H1 (cell line): Measurements from ENCODE around the gene SNORC. TPM values are rescaled to one million over a fixed set of nuclear protein-coding genes. Genes with fewer than 3 reads are reported as not detected.

Experiments used
- CTCF ChIA-PET: fragments of 300-600 bp; sonication (Branson Sonifier 250); formaldehyde crosslinking; loops from one replicate; lab custom pipeline; 2021; ENCODE audit not compliant: partially characterized antibody; lab: Charles Lee
- POLR2A ChIA-PET: fragments of 300-600 bp; sonication (Branson Sonifier 250); formaldehyde crosslinking; loops from one replicate; lab custom pipeline; 2021; ENCODE audit warnings: inconsistent platforms; ENCODE audit not compliant: partially characterized antibody; lab: Charles Lee
- DNase-seq, 2 experiments: peaks; one replicate each; pipeline versions ENCODE4 v3.0.0 to v3.0.0-alpha.2; 2010 to 2022; ENCODE audit warnings: low spot score in 2 of 2, low read depth in 1 of 2, mixed read lengths in 1 of 2
- FAIRE-seq: peaks from 2 replicates; lab custom pipeline; 2011; peaks lifted over from hg19 to GRCh38; lab: Jason Lieb, UNC
- H2AFZ ChIP-seq: 2 replicates; pipeline ENCODE4 v1.8.1; 2012; ENCODE audit warnings: low read length, inconsistent platforms
- H2AK5ac ChIP-seq: 2 replicates; pipeline ENCODE4 v1.6.1; 2013; ENCODE audit warnings: low read depth, low read length
- H2BK120ac ChIP-seq: replicated peaks from 2 replicates; pipeline ENCODE3; 2013; ENCODE audit warnings: low read depth, low read length, inconsistent platforms
- H2BK12ac ChIP-seq: 2 replicates; pipeline ENCODE4 v1.6.1; 2013; ENCODE audit warnings: low read depth, low read length
- H2BK15ac ChIP-seq: 2 replicates; pipeline ENCODE4 v1.6.1; 2013; ENCODE audit warnings: low read length
- H2BK20ac ChIP-seq: 2 replicates; pipeline ENCODE4 v1.6.1; 2013; ENCODE audit warnings: low read length
- H2BK5ac ChIP-seq: 2 replicates; pipeline ENCODE4 v1.6.1; 2013; ENCODE audit warnings: low read depth, low read length
- H3K14ac ChIP-seq: 2 replicates; pipeline ENCODE4 v1.6.1; 2013; ENCODE audit warnings: inconsistent platforms; ENCODE audit not compliant: insufficient read length
- H3K18ac ChIP-seq: 2 replicates; pipeline ENCODE4 v1.6.1; 2013; ENCODE audit warnings: low read length; ENCODE audit errors: extremely low read depth
- H3K23ac ChIP-seq: 2 replicates; pipeline ENCODE4 v1.6.1; 2013; ENCODE audit warnings: inconsistent platforms; ENCODE audit not compliant: insufficient read length
- H3K23me2 ChIP-seq: 2 replicates; pipeline ENCODE4 v1.6.1; 2013; ENCODE audit warnings: low read depth, low read length
- H3K27ac ChIP-seq: 2 replicates; pipeline ENCODE4 v1.6.1; 2011; ENCODE audit warnings: low read depth, low read length, inconsistent platforms
- H3K27me3 ChIP-seq, 4 experiments: replicated peaks in 1 of 4; 1 replicate in 1 of 4; 2 replicates in 3 of 4; pipeline versions ENCODE4 v1.6.1 to v1.8.1; 2011 to 2013; ENCODE audit warnings: low read length in 3 of 4, mild to moderate bottlenecking in 3 of 4, inconsistent platforms in 2 of 4, mixed read lengths in 2 of 4, moderate library complexity in 1 of 4; ENCODE audit not compliant: control insufficient read depth in 3 of 4, insufficient read depth in 3 of 4; ENCODE audit errors: extremely low read depth in 1 of 4
- H3K36me3 ChIP-seq, 4 experiments: 2 replicates each; pipeline versions ENCODE4 v1.6.1 to v1.8.1; 2011 to 2013; ENCODE audit warnings: mild to moderate bottlenecking in 4 of 4, low read length in 3 of 4, moderate library complexity in 2 of 4, control low read depth in 1 of 4, inconsistent platforms in 1 of 4; ENCODE audit not compliant: insufficient read depth in 4 of 4, control insufficient read depth in 2 of 4
- H3K4ac ChIP-seq: replicated peaks from 2 replicates; pipeline ENCODE3; 2013; ENCODE audit warnings: low read length, low read depth, mixed read lengths, inconsistent platforms; ENCODE audit not compliant: insufficient read length
- H3K4me1 ChIP-seq, 4 experiments: replicated peaks in 1 of 4; 1 replicate in 1 of 4; 2 replicates in 3 of 4; pipeline versions ENCODE4 v1.6.1 to v1.8.1; 2011 to 2013; ENCODE audit warnings: low read length in 3 of 4, inconsistent platforms in 2 of 4, mixed read lengths in 1 of 4; ENCODE audit not compliant: insufficient read depth in 4 of 4, control insufficient read depth in 3 of 4
- H3K4me2 ChIP-seq, 2 experiments: 2 replicates each; pipeline versions ENCODE4 v1.6.1 to v1.8.1; 2011 to 2013; ENCODE audit warnings: low read depth in 2 of 2, low read length in 2 of 2, control low read depth in 1 of 2, inconsistent platforms in 1 of 2, mild to moderate bottlenecking in 1 of 2; ENCODE audit not compliant: insufficient read depth in 1 of 2
- H3K4me3 ChIP-seq, 4 experiments: fragments of 200-600, 300-600 bp in 1 of 4; sonication (generic), shearing (Covaris generic), sonication (Bioruptor Twin) in 1 of 4; 2 replicates each; pipeline versions ENCODE4 v1.5.1 to v1.8.1; 2011 to 2016; ENCODE audit warnings: low read length in 4 of 4, low read depth in 3 of 4, control low read depth in 2 of 4, inconsistent platforms in 2 of 4, mild to moderate bottlenecking in 2 of 4, mixed read lengths in 1 of 4, moderate library complexity in 1 of 4; ENCODE audit not compliant: insufficient read depth in 2 of 4; ENCODE audit errors: extremely low read depth in 1 of 4
- H3K56ac ChIP-seq: replicated peaks from 2 replicates; pipeline ENCODE3; 2013; ENCODE audit warnings: low read depth, mild to moderate bottlenecking, mixed read lengths, low read length, inconsistent platforms; ENCODE audit not compliant: insufficient read length
- H3K79me1 ChIP-seq: 2 replicates; pipeline ENCODE4 v1.6.1; 2013; ENCODE audit warnings: low read depth, low read length, control low read depth
- H3K79me2 ChIP-seq, 2 experiments: 2 replicates each; pipeline versions ENCODE4 v1.6.1 to v1.8.1; 2012 to 2013; ENCODE audit warnings: low read length in 2 of 2, mild to moderate bottlenecking in 2 of 2, inconsistent platforms in 1 of 2; ENCODE audit not compliant: insufficient read depth in 2 of 2, control insufficient read depth in 1 of 2
- H3K9ac ChIP-seq, 4 experiments: replicated peaks in 1 of 4; 1 replicate in 1 of 4; 2 replicates in 3 of 4; pipeline versions ENCODE4 v1.6.1 to v1.8.1; 2011 to 2013; ENCODE audit warnings: low read depth in 3 of 4, low read length in 3 of 4, control low read depth in 2 of 4, mild to moderate bottlenecking in 2 of 4, moderate library complexity in 2 of 4, inconsistent platforms in 1 of 4; ENCODE audit errors: extremely low read depth in 1 of 4
- H3K9me3 ChIP-seq, 2 experiments: 2 replicates each; pipeline versions ENCODE4 v1.6.1 to v1.8.1; 2012 to 2013; ENCODE audit warnings: mild to moderate bottlenecking in 2 of 2, moderate library complexity in 2 of 2, control low read depth in 1 of 2, inconsistent platforms in 1 of 2, low read depth in 1 of 2, low read length in 1 of 2, mixed read lengths in 1 of 2; ENCODE audit not compliant: insufficient read depth in 2 of 2
- H4K20me1 ChIP-seq, 2 experiments: replicated peaks in 1 of 2; 2 replicates each; pipeline versions ENCODE3 to v1.8.1; 2011 to 2013; ENCODE audit warnings: inconsistent platforms in 2 of 2, low read length in 2 of 2, mild to moderate bottlenecking in 1 of 2; ENCODE audit not compliant: insufficient read depth in 2 of 2, control insufficient read depth in 1 of 2
- H4K5ac ChIP-seq: 2 replicates; pipeline ENCODE4 v1.6.1; 2013; ENCODE audit warnings: low read length, low read depth, mixed read lengths, inconsistent platforms; ENCODE audit not compliant: insufficient read length
- H4K8ac ChIP-seq: 2 replicates; pipeline ENCODE4 v1.8.0; 2013; ENCODE audit warnings: mild to moderate bottlenecking, moderate library complexity, low read length, inconsistent platforms; ENCODE audit not compliant: insufficient read depth; ENCODE audit errors: extremely low read depth
- H4K91ac ChIP-seq: replicated peaks from 2 replicates; pipeline ENCODE3; 2013; ENCODE audit warnings: low read length, mixed read lengths, inconsistent platforms; ENCODE audit not compliant: insufficient read length
- ASH2L ChIP-seq: fragments of 200-600, 300-600 bp; sonication (generic); IDR thresholded peaks from one replicate; pipeline ENCODE4 v1.7.1; 2017; ENCODE audit warnings: low read length
- BCL11A ChIP-seq, 2 experiments: IDR thresholded peaks; one replicate each; pipeline ENCODE4 v1.6.1; 2011; ENCODE audit warnings: low read depth in 2 of 2, low read length in 2 of 2, mild to moderate bottlenecking in 2 of 2
- CTCF ChIP-seq, 3 experiments: IDR thresholded peaks; 1 replicate in 2 of 3; 2 replicates in 1 of 3; pipeline versions ENCODE4 v1.5.1 to v1.6.1; 2011; ENCODE audit warnings: low read length in 3 of 3, mild to moderate bottlenecking in 3 of 3, inconsistent platforms in 2 of 3, low read depth in 1 of 3, moderate library complexity in 1 of 3; ENCODE audit not compliant: insufficient read depth in 1 of 3; ENCODE audit errors: control extremely low read depth in 1 of 3
- GABPA ChIP-seq: IDR thresholded peaks from 2 replicates; pipeline ENCODE4 v1.6.1; 2011; ENCODE audit warnings: mild to moderate bottlenecking, low read length, moderate library complexity, borderline replicate concordance; ENCODE audit not compliant: insufficient read depth
- POU5F1 ChIP-seq: IDR thresholded peaks from 2 replicates; pipeline ENCODE4 v1.6.1; 2011; ENCODE audit warnings: low read depth, mild to moderate bottlenecking, low read length, moderate library complexity
- SP1 ChIP-seq: IDR thresholded peaks from 2 replicates; pipeline ENCODE4 v1.6.1; 2011; ENCODE audit warnings: low read depth, low read length
- WGBS, 2 experiments: shearing (Covaris generic) in 1 of 2; methylation state at CpG; one replicate each; pipeline versions ENCODE4 v1.1.6 to v1.1.7; 2013 to 2015; ENCODE audit warnings: low lambda C conversion rate in 2 of 2, mixed read lengths in 2 of 2, inconsistent platforms in 1 of 2, low coverage in 1 of 2, missing lambda C conversion rate in 1 of 2; ENCODE audit not compliant: insufficient replicate concordance in 2 of 2, insufficient coverage in 1 of 2, insufficient read length in 1 of 2; ENCODE audit errors: extremely low coverage in 1 of 2, missing lambda C conversion rate in 1 of 2; 5-methylcytosine and 5-hydroxymethylcytosine counted together
- polyA plus RNA-seq, 7 experiments: library from polyadenylated mRNA; depleted of rRNA in 3 of 7; stranded (reverse) in 5 of 7; unstranded in 2 of 7; fragments of >200 nt in 5 of 7; fragments of 200-250 nt in 2 of 7; gene quantifications; 1 replicate in 5 of 7; 2 replicates in 1 of 7; 4 replicates in 1 of 7; pipeline versions ENCODE4 v1.2.1 to v1.2.3, GENCODE V29; 2011 to 2013; ENCODE audit warnings: missing spikeins in 2 of 7, mixed read lengths in 2 of 7
- total RNA-seq: library from RNA; stranded (reverse); fragmentation: NEBNext Ultra II Directional; extraction: Animal tissue kit (Norgen Biotek cat#: 25700); gene quantifications from 2 replicates; pipeline ENCODE4 v1.2.1, GENCODE V29; 2021
- TF ChIP-seq, protein P1 (sequence below): IDR thresholded peaks from 2 replicates; pipeline ENCODE4 v1.6.1; 2012; ENCODE audit warnings: low read length, inconsistent platforms

SNORC gene
- total and polyA plus RNA-seq, 2 of the 8 experiments (the other 6 are each of a cell fraction or from before 2014, with no cell fraction given): 1.6 to 1.8 TPM

GRCh38 chr2:232875256-232876121, 5.4 kb downstream of the SNORC start:
- H4K20me1 ChIP-seq: peaks cover 0 to 4% of the 10 kb centered on the region in 2 experiments
- no peaks in the 10 kb centered on the region for H3K9me3 ChIP-seq
- no peaks in the 10 kb centered on the region for H3K79me1 ChIP-seq
- H3K27ac ChIP-seq: no peak overlapping the region
- no peak overlapping the region for H3K23ac ChIP-seq
- CTCF ChIA-PET: interaction anchor here (0.6 to 2.6 kb wide), 10 partner anchors 8 to 217 kb away, joined by 3 to 8 read pairs (median 4); partner anchors contain the start of gene INPP5D
- POLR2A ChIA-PET: interaction anchor here (0.8 kb wide), 1 partner anchor 153 kb away, joined by 3 read pairs; no protein-coding TSS in a partner anchor
- no peak overlapping the region for H2AK5ac ChIP-seq
- H2AFZ ChIP-seq: no peak overlapping the region
- no peak overlapping the region for H2BK20ac ChIP-seq
- no peak overlapping the region for H3K56ac ChIP-seq
- no peak overlapping the region for H4K5ac ChIP-seq
- no peak overlapping the region for H2BK12ac ChIP-seq
- peak overlapping the region; percentile 30 to 73 (median 46); a peak in 7 of 8 replicates for H3K4me3 ChIP-seq
- no peak overlapping the region for H2BK15ac ChIP-seq
- H3K4ac ChIP-seq: no peak overlapping the region
- DNase-seq (no peak), FAIRE-seq (no peak)
- no peak overlapping the region for H3K18ac ChIP-seq
- H3K23me2 ChIP-seq: peaks cover 12% of the 10 kb centered on the region; the same call in 1 of the 2 replicates
- H3K14ac ChIP-seq: no peak overlapping the region
- peaks cover 0 to 25% (median 18%) of the 10 kb centered on the region in 4 experiments; a peak in 5 of 7 replicates for H3K27me3 ChIP-seq
- peak overlapping the region; percentile 71; the same call in 1 of the 2 replicates for H4K8ac ChIP-seq
- H3K4me2 ChIP-seq: peak overlapping the region; percentile 51 to 94
- no peaks in the 10 kb centered on the region for H3K79me2 ChIP-seq
- no peak overlapping the region for H2BK5ac ChIP-seq
- WGBS, 2 experiments: 60% methylated on average over 13 of the region's 37 CpGs; no CpG with 5 or more reads in 1 of the 2 experiments
- no peaks in the 10 kb centered on the region for H3K36me3 ChIP-seq
- H3K9ac ChIP-seq: no peak overlapping the region
- H4K91ac ChIP-seq: no peak overlapping the region
- H2BK120ac ChIP-seq: no peak overlapping the region
- peaks cover 0 to 4% (median 1%) of the 10 kb centered on the region in 4 experiments; a peak in 4 of 7 replicates for H3K4me1 ChIP-seq
- TF ChIP-seq BCL11A (IDR thresholded peaks at IDR 0.05; ENCODE audit: low read depth in 2 of 2, low read length in 2 of 2) (no peak), POU5F1 (no peak), GABPA (no peak), CTCF (IDR thresholded peaks at IDR 0.05; ENCODE audit: control extremely low read depth in 1 of 3, insufficient read depth in 1 of 3, low read depth in 1 of 3, low read length in 3 of 3) (peak in 1 of 3 experiments; percentile 29; a peak in 1 of 4 replicates), SP1 (no peak), ASH2L (peak; percentile 14)
- TF ChIP-seq, protein P1, sequence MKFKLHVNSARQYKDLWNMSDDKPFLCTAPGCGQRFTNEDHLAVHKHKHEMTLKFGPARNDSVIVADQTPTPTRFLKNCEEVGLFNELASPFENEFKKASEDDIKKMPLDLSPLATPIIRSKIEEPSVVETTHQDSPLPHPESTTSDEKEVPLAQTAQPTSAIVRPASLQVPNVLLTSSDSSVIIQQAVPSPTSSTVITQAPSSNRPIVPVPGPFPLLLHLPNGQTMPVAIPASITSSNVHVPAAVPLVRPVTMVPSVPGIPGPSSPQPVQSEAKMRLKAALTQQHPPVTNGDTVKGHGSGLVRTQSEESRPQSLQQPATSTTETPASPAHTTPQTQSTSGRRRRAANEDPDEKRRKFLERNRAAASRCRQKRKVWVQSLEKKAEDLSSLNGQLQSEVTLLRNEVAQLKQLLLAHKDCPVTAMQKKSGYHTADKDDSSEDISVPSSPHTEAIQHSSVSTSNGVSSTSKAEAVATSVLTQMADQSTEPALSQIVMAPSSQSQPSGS: no peak
